Bone marrow (tissue), 2 donors: ENCODE data around the gene AMN1.
A peak's percentile ranks its signal among the peaks of the same experiment; 100 is the strongest.
"Not testable (repeated sequence)": the region's sequence is repeated elsewhere in the genome, so short reads cannot be mapped to it uniquely, and the experiment has no call there.

Experiments used
- DNase-seq, 2 donors: peaks; one replicate each; lab custom pipeline; 2025; lab: John Stamatoyannopoulos, UW

AMN1 gene

GRCh38 chr12:31685801-31686200 lies 43.0 kb downstream of the AMN1 start:
- no peak for DNase-seq

- peak; percentile 14 to 57 for DNase-seq
Measured at GRCh38 chr12:31682136-31682962, 46.5 kb downstream of the AMN1 start.

- no peak for DNase-seq
Measured at GRCh38 chr12:31672521-31672920, 56.3 kb downstream of the AMN1 start.

GRCh38 chr12:31669582-31669981 lies 59.2 kb downstream of the AMN1 start:
- not testable (repeated sequence) for DNase-seq

- no peak for DNase-seq
Measured at GRCh38 chr12:31669020-31669419, 59.8 kb downstream of the AMN1 start.

GRCh38 chr12:31664038-31664437 lies 64.8 kb downstream of the AMN1 start:
- no peak for DNase-seq

GRCh38 chr12:31663576-31663975 lies 65.2 kb downstream of the AMN1 start:
- no peak for DNase-seq

- no peak for DNase-seq
Measured at GRCh38 chr12:31662176-31662849, 66.5 kb downstream of the AMN1 start.

GRCh38 chr12:31659087-31659942 lies 69.5 kb downstream of the AMN1 start, which contains the start of gene ETFBKMT:
Gene ETFBKMT, plus strand, starts transcription at chr12:31659688. Its CDS starts 2,266 bp downstream, at chr12:31661954.
- DNase-seq: peak; percentile 74 to 84

GRCh38 chr12:31658471-31659086 lies 70.2 kb downstream of the AMN1 start:
- no peak for DNase-seq

GRCh38 chr12:31655792-31656191 lies 73.0 kb downstream of the AMN1 start:
- no peak for DNase-seq

GRCh38 chr12:31655208-31655607 lies 73.6 kb downstream of the AMN1 start:
- DNase-seq: no peak

- DNase-seq: no peak
Measured at GRCh38 chr12:31651893-31652521, 76.8 kb downstream of the AMN1 start.

GRCh38 chr12:31650918-31651317 lies 77.9 kb downstream of the AMN1 start:
- DNase-seq: no peak

GRCh38 chr12:31647086-31647491 lies 81.7 kb downstream of the AMN1 start:
- peak in 1 of 2 donors; percentile 57 for DNase-seq

- DNase-seq: no peak
Measured at GRCh38 chr12:31645924-31646323, 82.9 kb downstream of the AMN1 start.

GRCh38 chr12:31644536-31644935 lies 84.3 kb downstream of the AMN1 start:
- no peak for DNase-seq

- DNase-seq: no peak
Measured at GRCh38 chr12:31641509-31642090, 87.2 kb downstream of the AMN1 start.

GRCh38 chr12:31634620-31635019 lies 94.2 kb downstream of the AMN1 start:
- no peak for DNase-seq

GRCh38 chr12:31633464-31633863 lies 95.4 kb downstream of the AMN1 start:
- DNase-seq: no peak

- DNase-seq: no peak
Measured at GRCh38 chr12:31631809-31632208, 97.0 kb downstream of the AMN1 start.
